CD4-positive, alpha-beta memory T cell (primary cell): ENCODE measurements around the gene PTGDS. TPM values are rescaled to one million over a fixed set of nuclear protein-coding genes. Genes with fewer than 3 reads are reported as not detected.
A peak's percentile ranks its signal among the peaks of the same experiment; 100 is the strongest.

Source experiments
- CTCF ChIA-PET: fragments of 350-600 bp; sonication (Branson Sonifier 250); formaldehyde crosslinking; loops from one replicate; lab custom pipeline; 2021; ENCODE audit warnings: inconsistent platforms; ENCODE audit not compliant: partially characterized antibody; lab: Charles Lee
- POLR2A ChIA-PET: fragments of 350-600 bp; sonication (Branson Sonifier 250); formaldehyde crosslinking; loops from one replicate; lab custom pipeline; 2021; ENCODE audit not compliant: partially characterized antibody; lab: Charles Lee
- DNase-seq, 5 donors: peaks; one replicate each; pipeline versions ENCODE4 v3.0.0 to v3.0.0-alpha.2; 2020 to 2022; ENCODE audit warnings: mixed read lengths in 1 of 5
- H3K27ac ChIP-seq: one replicate; pipeline ENCODE4 v1.7.0; 2013; ENCODE audit warnings: low read depth, low read length
- H3K27me3 ChIP-seq: 2 replicates; pipeline ENCODE4 v1.7.0; 2013; ENCODE audit warnings: mild to moderate bottlenecking, low read length, moderate library complexity; ENCODE audit not compliant: insufficient read depth
- H3K36me3 ChIP-seq: 2 replicates; pipeline ENCODE4 v1.7.0; 2013; ENCODE audit warnings: mild to moderate bottlenecking, low read length, moderate library complexity; ENCODE audit not compliant: insufficient read depth
- H3K4me1 ChIP-seq: 2 replicates; pipeline ENCODE4 v1.7.0; 2013; ENCODE audit warnings: mild to moderate bottlenecking, low read length, moderate library complexity; ENCODE audit not compliant: insufficient read depth
- H3K4me3 ChIP-seq, 2 donors: one replicate each; pipeline ENCODE4 v1.7.0; 2013; ENCODE audit warnings: low read length in 2 of 2, mild to moderate bottlenecking in 1 of 2
- H3K9me3 ChIP-seq, 2 donors: one replicate each; pipeline ENCODE4 v1.7.0; 2013; ENCODE audit warnings: low read length in 2 of 2, control low read depth in 1 of 2; ENCODE audit not compliant: control insufficient read depth in 1 of 2
- H3K27ac Mint-ChIP-seq, 7 donors: one replicate each; pipeline ENCODE4 v1.8.0; 2020 to 2021; ENCODE audit warnings: mixed read lengths in 7 of 7, mild to moderate bottlenecking in 6 of 7, inconsistent platforms in 3 of 7, moderate library complexity in 3 of 7
- H3K27me3 Mint-ChIP-seq, 2 donors: one replicate each; pipeline ENCODE4 v1.8.0; 2020 to 2021; ENCODE audit warnings: mixed read lengths in 2 of 2
- H3K36me3 Mint-ChIP-seq, 2 donors: one replicate each; pipeline ENCODE4 v1.8.0; 2020 to 2021; ENCODE audit warnings: mixed read lengths in 2 of 2, inconsistent platforms in 1 of 2, mild to moderate bottlenecking in 1 of 2
- H3K4me1 Mint-ChIP-seq, 4 donors: one replicate each; pipeline ENCODE4 v1.8.0; 2020 to 2021; ENCODE audit warnings: mixed read lengths in 4 of 4, mild to moderate bottlenecking in 1 of 4
- H3K4me3 Mint-ChIP-seq, 8 donors: one replicate each; pipeline ENCODE4 v1.8.0; 2020 to 2021; ENCODE audit warnings: mixed read lengths in 8 of 8, mild to moderate bottlenecking in 7 of 8, moderate library complexity in 6 of 8, inconsistent platforms in 3 of 8
- H3K9me3 Mint-ChIP-seq, 8 donors: one replicate each; pipeline ENCODE4 v1.8.0; 2020 to 2021; ENCODE audit warnings: mixed read lengths in 8 of 8, mild to moderate bottlenecking in 5 of 8, inconsistent platforms in 3 of 8, moderate library complexity in 1 of 8
- intact Hi-C: fragments of 100-400 bp; cut with micrococcal nuclease; formaldehyde crosslinking; loops from one replicate; pipeline ENCODE4 v1.15.1; 2023
- polyA plus RNA-seq, 2 donors: library from polyadenylated mRNA; unstranded; fragments of 300-500 nt; fragmentation: Illumina TruSeq; gene quantifications; one replicate each; pipeline ENCODE4 v1.2.3, GENCODE V29; 2021
- total RNA-seq, 2 experiments: library from RNA; stranded (reverse); gene quantifications; one replicate each; pipeline ENCODE4 v1.2.3, GENCODE V29; 2021

Gene PTGDS
- total and polyA plus RNA-seq, 4 experiments from 2014 or later, result 1.7 to 5.1 (median 4.3) TPM

DNA sequence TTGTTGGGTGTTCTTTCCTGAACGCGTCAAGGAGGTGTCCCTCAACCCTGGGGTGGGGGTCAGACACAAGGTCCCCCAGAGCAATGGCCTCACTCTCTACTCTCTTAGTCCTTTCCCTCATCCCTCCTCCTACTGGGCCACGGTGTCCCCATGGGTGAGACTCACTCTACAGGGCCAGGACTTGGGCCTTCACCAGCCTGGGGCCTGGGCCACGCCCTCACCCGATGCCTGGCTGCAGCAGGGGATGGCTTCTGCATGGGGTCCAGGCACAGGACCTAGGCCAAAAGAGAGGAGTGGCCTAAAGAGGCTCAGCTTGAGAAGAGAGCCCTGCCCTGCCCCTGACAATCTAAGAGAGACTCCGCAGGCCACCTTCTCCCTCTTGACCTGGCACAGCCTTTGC, 19.4 kb upstream of the PTGDS start:
- Histone ChIP-seq H3K4me1 (peaks cover 39% of the 10 kb centered on the region), H3K27me3 (no peaks in the 10 kb centered on the region), H3K36me3 (no peaks in the 10 kb centered on the region), H3K4me3 (no peak overlapping the region), H3K9me3 (no peaks in the 10 kb centered on the region), H3K27ac (no peak overlapping the region)
- no peak for DNase-seq
- peaks cover 0 to 9% of the 10 kb centered on the region in 2 donors for H3K36me3 Mint-ChIP-seq
- H3K27ac Mint-ChIP-seq, result peak overlapping the region in 1 of 7 donors; percentile 66
- POLR2A ChIA-PET, result interaction anchor here (1.2 to 9.2 kb wide), 4 partner anchors 13 to 33 kb away, joined by 4 to 75 read pairs (median 15); partner anchors contain the start of genes C8G, FBXW5 and PAXX
- intact Hi-C loops, result no loop called here
- H3K9me3 Mint-ChIP-seq, result peaks cover 0 to 6% (median 0%) of the 10 kb centered on the region in 8 donors
- CTCF ChIA-PET, result no interaction called here
- no peaks in the 10 kb centered on the region for H3K27me3 Mint-ChIP-seq
- peaks cover 11 to 43% (median 14%) of the 10 kb centered on the region in 4 donors for H3K4me1 Mint-ChIP-seq
- H3K4me3 Mint-ChIP-seq, result peak overlapping the region in 1 of 8 donors; percentile 44

DNA sequence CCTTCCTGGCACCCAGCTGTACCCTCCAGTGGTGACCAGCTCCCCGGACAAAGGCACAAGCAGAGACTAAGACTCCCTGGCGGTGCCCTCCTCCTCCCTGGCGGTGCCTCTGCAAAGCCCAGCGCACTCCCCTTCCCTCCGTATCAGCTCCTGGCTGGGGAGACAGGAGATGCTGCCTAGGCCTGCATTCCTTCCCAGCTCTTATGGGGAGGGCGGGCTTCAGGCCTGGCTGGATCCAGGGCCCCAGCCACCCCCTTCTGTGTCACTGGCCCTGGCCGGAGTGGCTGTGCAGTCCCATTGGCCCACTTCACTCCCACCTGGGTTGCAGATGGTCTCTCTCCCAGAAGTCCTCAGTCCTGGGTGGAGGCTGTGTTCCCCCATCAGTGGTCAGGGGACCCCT, 18.8 kb upstream of the PTGDS start:
- Histone ChIP-seq H3K4me3 (no peak overlapping the region), H3K9me3 (no peaks in the 10 kb centered on the region), H3K4me1 (peaks cover 45% of the 10 kb centered on the region), H3K36me3 (no peaks in the 10 kb centered on the region), H3K27ac (no peak overlapping the region), H3K27me3 (no peaks in the 10 kb centered on the region)
- DNase-seq, result no peak
- ChIA-PET CTCF (interaction anchor here (2.5 kb wide), 1 partner anchor 71 kb away, joined by 9 read pairs; the partner anchor contains the start of gene ABCA2), POLR2A (interaction anchor here (1.2 to 9.2 kb wide), 5 partner anchors 13 to 38 kb away, joined by 4 to 75 read pairs (median 17); partner anchors contain the start of genes C8G, CLIC3, FBXW5 and PAXX)
- Mint-ChIP-seq H3K4me1 (peaks cover 14 to 48% (median 18%) of the 10 kb centered on the region in 4 donors), H3K9me3 (peaks cover 0 to 6% (median 0%) of the 10 kb centered on the region in 8 donors), H3K27me3 (no peaks in the 10 kb centered on the region), H3K4me3 (no peak overlapping the region), H3K27ac (peak overlapping the region in 1 of 7 donors; percentile 76), H3K36me3 (peaks cover 0 to 9% of the 10 kb centered on the region in 2 donors)
- intact Hi-C loops, result no loop called here

DNA sequence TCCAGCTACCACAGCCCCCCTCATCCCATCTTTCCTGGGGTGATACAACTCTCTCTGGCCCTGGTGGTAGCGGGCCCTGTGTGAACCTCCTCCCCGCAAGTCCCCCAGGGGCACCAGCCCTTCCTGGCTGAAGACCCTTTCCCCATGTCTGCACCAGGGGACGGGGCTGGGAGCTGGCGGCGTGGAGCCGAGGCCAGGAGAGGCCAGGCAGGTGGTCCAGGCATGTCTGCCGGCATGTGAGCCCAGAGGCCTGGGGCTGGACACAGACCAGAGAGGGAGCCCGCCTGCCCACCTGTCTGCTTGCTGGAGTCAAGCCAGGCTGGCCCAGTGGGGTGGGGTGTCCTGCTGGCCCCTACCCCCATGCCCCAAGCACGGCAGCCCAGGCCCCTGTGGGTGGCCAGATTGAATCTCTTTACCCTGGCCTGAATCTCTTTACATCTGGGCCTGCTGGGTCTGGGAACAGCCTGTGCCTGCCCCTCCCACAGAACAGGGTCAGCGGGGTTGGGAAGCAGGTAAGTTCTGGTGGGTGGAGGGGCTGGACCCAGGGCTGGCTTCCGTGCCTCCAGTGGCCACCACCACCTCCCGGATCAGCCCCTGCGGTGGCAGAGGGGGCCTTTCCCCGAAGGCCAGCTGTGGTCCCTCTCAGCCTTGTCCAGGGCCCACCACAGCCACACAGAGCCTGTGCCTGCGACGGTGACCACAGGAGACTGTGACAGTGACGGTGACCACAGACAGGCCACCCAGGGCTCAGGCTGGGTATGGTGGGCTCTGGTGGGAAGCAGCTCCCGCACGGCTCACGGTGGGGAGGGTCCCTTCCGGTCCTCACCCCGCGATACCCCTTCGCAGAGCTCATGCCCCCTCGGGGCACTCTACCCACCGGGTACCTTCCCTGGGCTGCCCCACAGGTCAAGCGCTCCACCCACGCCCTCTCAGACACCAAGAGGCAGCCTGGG, 18.1 kb upstream of the PTGDS start:
- peaks cover 52% of the 10 kb centered on the region for H3K4me1 ChIP-seq
- Mint-ChIP-seq H3K4me1 (peaks cover 14 to 49% (median 18%) of the 10 kb centered on the region in 4 donors), H3K4me3 (peak overlapping the region in 2 of 8 donors; percentile 24 to 78), H3K27me3 (no peaks in the 10 kb centered on the region), H3K27ac (peak overlapping the region in 4 of 7 donors; percentile 29 to 76 (median 49)), H3K9me3 (peaks cover 0 to 6% (median 0%) of the 10 kb centered on the region in 8 donors), H3K36me3 (peaks cover 0 to 9% of the 10 kb centered on the region in 2 donors)
- H3K27ac ChIP-seq, result peak overlapping the region; percentile 24
- no peaks in the 10 kb centered on the region for H3K27me3 ChIP-seq
- H3K36me3 ChIP-seq, result no peaks in the 10 kb centered on the region
- no peak overlapping the region for H3K4me3 ChIP-seq
- POLR2A ChIA-PET, result interaction anchor here (0.6 to 9.2 kb wide), 15 partner anchors 8 to 159 kb away, joined by 3 to 75 read pairs (median 6); partner anchors contain the start of genes C8G, CLIC3, FBXW5 and LCN12
- intact Hi-C loops, result no loop called here
- H3K9me3 ChIP-seq, result no peaks in the 10 kb centered on the region
- CTCF ChIA-PET, result interaction anchor here (1.6 to 2.5 kb wide), 2 partner anchors 16 to 70 kb away, joined by 8 to 9 read pairs; partner anchors contain the start of gene ABCA2
- no peak for DNase-seq

DNA sequence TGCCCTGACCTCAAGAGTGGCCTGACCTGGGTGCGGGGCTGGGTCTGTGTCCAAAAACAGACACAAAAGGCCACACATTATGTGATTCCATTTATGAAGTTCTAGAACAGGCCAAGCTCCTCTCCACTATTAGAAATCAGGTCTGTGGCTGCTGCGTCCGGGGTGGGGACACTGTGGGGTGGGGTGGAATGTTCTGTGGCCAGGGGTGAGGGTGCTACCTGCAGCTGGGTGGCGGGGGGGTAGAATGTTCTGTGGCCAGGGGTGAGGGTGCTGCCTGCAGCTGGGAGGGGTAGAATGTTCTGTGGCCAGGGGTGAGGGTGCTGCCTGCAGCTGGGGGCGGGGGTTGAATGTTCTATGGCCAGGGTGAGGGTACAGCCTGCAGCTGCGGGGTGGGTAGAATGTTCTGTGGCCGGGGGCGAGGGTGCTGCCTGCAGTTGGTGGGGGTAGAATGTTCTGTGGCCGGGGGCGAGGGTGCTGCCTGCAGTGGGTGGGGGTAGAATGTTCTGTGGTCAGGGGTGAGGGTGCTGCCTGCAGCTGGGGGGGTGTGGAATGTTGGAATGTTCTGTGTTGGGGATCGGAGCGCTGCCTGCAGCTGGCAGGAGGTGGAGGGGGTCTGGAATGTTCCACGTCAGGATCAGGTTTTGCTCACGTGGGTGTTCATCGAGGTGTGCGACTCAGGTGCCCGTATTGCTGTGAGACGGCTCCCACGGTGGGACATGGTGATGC, 16.9 kb upstream of the PTGDS start:
- H3K4me1 ChIP-seq, result peaks cover 63% of the 10 kb centered on the region
- no peaks in the 10 kb centered on the region for H3K27me3 ChIP-seq

DNA sequence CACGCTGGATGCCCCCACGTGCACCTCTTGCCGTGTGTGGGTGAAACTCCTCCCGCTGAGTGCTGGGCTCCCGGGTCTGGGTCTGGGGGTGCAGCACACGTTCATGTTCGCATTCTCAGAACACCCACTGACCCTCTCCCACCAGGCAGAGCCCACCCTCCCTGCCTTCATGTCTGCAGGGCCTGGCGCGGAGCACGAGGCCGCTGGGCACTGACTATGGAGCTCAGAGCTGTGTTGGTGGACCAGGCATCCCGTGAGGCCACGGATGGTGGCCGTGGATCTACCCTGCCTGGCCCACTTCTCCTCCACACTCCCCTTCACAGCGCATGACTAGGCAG, 16.4 kb upstream of the PTGDS start:
- H3K9me3 Mint-ChIP-seq, result peaks cover 0 to 6% (median 0%) of the 10 kb centered on the region in 8 donors
- Histone ChIP-seq H3K4me1 (peaks cover 69% of the 10 kb centered on the region), H3K36me3 (no peaks in the 10 kb centered on the region), H3K27ac (no peak overlapping the region), H3K27me3 (no peaks in the 10 kb centered on the region), H3K4me3 (no peak overlapping the region), H3K9me3 (no peaks in the 10 kb centered on the region)
- ChIA-PET CTCF (interaction anchor here (1.1 to 1.5 kb wide), 2 partner anchors 10 to 13 kb away, joined by 3 to 5 read pairs; no protein-coding TSS in a partner anchor), POLR2A (interaction anchor here (1.5 to 9.2 kb wide), 6 partner anchors 8 to 35 kb away, joined by 7 to 75 read pairs (median 16); partner anchors contain the start of genes C8G, CLIC3, FBXW5 and LCN12)
- intact Hi-C loops, result no loop called here
- peak overlapping the region in 2 of 8 donors; percentile 21 to 43 for H3K4me3 Mint-ChIP-seq
- H3K27ac Mint-ChIP-seq, result peak overlapping the region in 1 of 7 donors; percentile 42
- no peak for DNase-seq
- no peaks in the 10 kb centered on the region for H3K27me3 Mint-ChIP-seq
- peaks cover 0 to 9% of the 10 kb centered on the region in 2 donors for H3K36me3 Mint-ChIP-seq
- peaks cover 23 to 66% (median 29%) of the 10 kb centered on the region in 4 donors for H3K4me1 Mint-ChIP-seq

More for the DNA sequence above, 16.9 kb upstream of the PTGDS start:
- peaks cover 0 to 6% (median 0%) of the 10 kb centered on the region in 8 donors for H3K9me3 Mint-ChIP-seq
- peak in 4 of 5 donors; percentile 36 to 45 (median 41) for DNase-seq
- H3K4me1 Mint-ChIP-seq, result peaks cover 19 to 61% (median 25%) of the 10 kb centered on the region in 4 donors
- peaks cover 0 to 9% of the 10 kb centered on the region in 2 donors for H3K36me3 Mint-ChIP-seq
- Histone ChIP-seq H3K4me3 (no peak overlapping the region), H3K36me3 (no peaks in the 10 kb centered on the region), H3K9me3 (no peaks in the 10 kb centered on the region), H3K27ac (peak overlapping the region; percentile 24)
- ChIA-PET POLR2A (interaction anchor here (0.6 to 9.2 kb wide), 14 partner anchors 9 to 160 kb away, joined by 3 to 75 read pairs (median 6); partner anchors contain the start of genes C8G, CLIC3, FBXW5 and LCN12), CTCF (interaction anchor here (0.7 to 2.5 kb wide), 4 partner anchors 9 to 69 kb away, joined by 3 to 9 read pairs (median 6); partner anchors contain the start of gene ABCA2)
- intact Hi-C loops, result no loop called here
- peak overlapping the region; percentile 56 to 81 (median 78) for H3K4me3 Mint-ChIP-seq
- peak overlapping the region; percentile 13 to 96 (median 94) for H3K27ac Mint-ChIP-seq
- no peaks in the 10 kb centered on the region for H3K27me3 Mint-ChIP-seq

DNA sequence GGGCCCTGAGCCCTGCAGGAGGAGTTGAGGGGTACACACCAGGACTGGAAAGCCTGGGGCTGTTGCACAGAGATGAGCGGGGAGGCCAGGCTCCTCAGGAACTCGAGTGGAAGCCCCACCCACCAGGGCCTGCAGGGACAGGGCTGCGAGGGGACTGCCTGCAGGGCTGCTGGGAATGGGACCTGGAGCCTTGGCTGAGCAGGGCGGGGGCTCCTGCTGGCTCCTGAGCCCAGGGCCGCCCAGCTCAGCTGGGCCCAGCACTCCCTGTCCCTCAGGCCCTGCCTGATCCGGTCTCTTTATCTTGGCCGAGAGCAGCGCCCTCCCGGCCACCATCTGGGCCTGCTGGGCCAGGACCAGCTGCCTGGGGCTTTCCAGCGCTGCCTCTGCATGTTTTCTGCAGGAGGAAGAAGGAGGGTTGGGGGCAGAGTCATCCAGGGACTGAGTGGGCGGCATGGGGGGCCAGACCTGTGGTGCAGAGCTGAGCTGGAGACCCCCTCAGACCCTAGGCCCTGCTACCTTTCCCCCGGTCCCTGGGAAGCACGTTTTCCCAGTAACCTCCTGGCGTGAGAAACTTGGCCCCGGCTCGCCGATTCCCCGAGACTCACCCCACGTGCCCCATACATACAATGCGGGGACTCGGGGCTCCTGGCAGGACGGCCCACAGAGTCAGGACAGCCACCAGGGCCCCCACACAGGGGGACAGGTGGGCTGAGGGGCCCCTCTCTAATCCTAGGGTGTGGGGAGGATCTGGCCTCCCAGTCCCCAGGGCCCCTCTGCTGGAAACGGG, 15.8 kb upstream of the PTGDS start:
- Mint-ChIP-seq H3K36me3 (peaks cover 0 to 4% of the 10 kb centered on the region in 2 donors), H3K27ac (peak overlapping the region in 1 of 7 donors; percentile 53), H3K27me3 (no peaks in the 10 kb centered on the region), H3K4me3 (peak overlapping the region in 2 of 8 donors; percentile 7 to 43), H3K9me3 (peaks cover 0 to 3% (median 0%) of the 10 kb centered on the region in 8 donors), H3K4me1 (peaks cover 28 to 69% (median 35%) of the 10 kb centered on the region in 4 donors)
- H3K4me1 ChIP-seq, result peaks cover 74% of the 10 kb centered on the region
- no peak overlapping the region for H3K4me3 ChIP-seq
- H3K27me3 ChIP-seq, result no peaks in the 10 kb centered on the region
- H3K27ac ChIP-seq, result no peak overlapping the region
- intact Hi-C loops, result no loop called here
- POLR2A ChIA-PET, result interaction anchor here (1.3 to 9.2 kb wide), 6 partner anchors 10 to 35 kb away, joined by 4 to 75 read pairs (median 11); partner anchors contain the start of genes C8G, CLIC3, FBXW5 and LCN12
- CTCF ChIA-PET, result interaction anchor here (1.5 kb wide), 1 partner anchor 13 kb away, joined by 5 read pairs; no protein-coding TSS in a partner anchor
- no peaks in the 10 kb centered on the region for H3K36me3 ChIP-seq
- no peaks in the 10 kb centered on the region for H3K9me3 ChIP-seq
- no peak for DNase-seq
